HG03039 (cell line): ENCODE data around the gene HIGD2A.

ENCODE experiments used
- ATAC-seq: cut with Tn5 transposase; IDR thresholded peaks from one replicate; pipeline ENCODE4 v1.9.1; 2021; ENCODE audit warnings: mild to moderate bottlenecking, moderate library complexity; ENCODE audit not compliant: unreplicated experiment

HIGD2A gene

GRCh38 chr5:176368726-176369125, 19.8 kb upstream of the HIGD2A start:
- ATAC-seq = no peak

GRCh38 chr5:176369934-176370711, 18.4 kb upstream of the HIGD2A start:
- ATAC-seq = no peak

GRCh38 chr5:176371621-176372539, 16.7 kb upstream of the HIGD2A start:
- no peak for ATAC-seq

GRCh38 chr5:176373100-176373818, 15.3 kb upstream of the HIGD2A start:
- no peak for ATAC-seq

- no peak for ATAC-seq
Observed at GRCh38 chr5:176379881-176380280, 8.7 kb upstream of the HIGD2A start.

GRCh38 chr5:176381423-176381822, 7.1 kb upstream of the HIGD2A start:
- ATAC-seq = no peak

GRCh38 chr5:176381979-176382378, 6.6 kb upstream of the HIGD2A start:
- no peak for ATAC-seq

- no peak for ATAC-seq
Observed at GRCh38 chr5:176382721-176383120, 5.8 kb upstream of the HIGD2A start.

- ATAC-seq = no peak
Observed at GRCh38 chr5:176383248-176383905, 5.2 kb upstream of the HIGD2A start.

GRCh38 chr5:176383961-176384360, 4.6 kb upstream of the HIGD2A start:
- ATAC-seq = no peak

GRCh38 chr5:176384366-176384930, 4.1 kb upstream of the HIGD2A start:
- ATAC-seq = no peak

GRCh38 chr5:176384991-176385390, 3.6 kb upstream of the HIGD2A start:
- ATAC-seq = no peak

GRCh38 chr5:176386491-176386890, 2.1 kb upstream of the HIGD2A start:
- ATAC-seq = no peak

- ATAC-seq = no peak
Observed at GRCh38 chr5:176387384-176387925, 1.1 kb upstream of the HIGD2A start.

GRCh38 chr5:176388003-176388443, 528 bp upstream of the HIGD2A start:
- ATAC-seq = no peak

GRCh38 chr5:176389135-176390123, 878 bp downstream of the HIGD2A start:
- peak; percentile 14 for ATAC-seq

- ATAC-seq = no peak
Observed at GRCh38 chr5:176391479-176391878, 2.9 kb downstream of the HIGD2A start.

GRCh38 chr5:176391999-176392398, 3.4 kb downstream of the HIGD2A start:
- no peak for ATAC-seq

- ATAC-seq = no peak
Observed at GRCh38 chr5:176392526-176392925, 4.0 kb downstream of the HIGD2A start.
